ENCODE results near the gene TRAPPC11.

DNA sequence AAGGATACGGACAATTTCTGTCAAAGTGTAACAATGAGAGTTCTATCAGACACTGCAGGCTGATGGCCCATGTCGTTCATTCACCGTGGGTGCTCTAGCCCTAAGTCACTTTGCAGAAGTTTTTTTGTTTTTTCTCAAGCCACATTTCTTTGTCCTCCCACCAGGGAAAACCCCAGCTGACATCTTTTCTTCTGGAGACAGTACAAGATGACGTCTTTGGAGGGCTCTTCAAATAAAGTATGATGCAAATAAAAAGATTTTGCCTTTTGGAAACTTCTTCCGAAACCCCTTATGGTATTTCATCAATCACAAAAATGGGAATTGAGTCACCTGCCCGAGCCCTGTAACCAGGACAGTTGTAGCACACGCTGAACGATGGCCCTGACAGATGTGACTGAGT, 73.2 kb downstream of the TRAPPC11 start:
- TF ChIP-seq EP300 (IDR thresholded peaks at IDR 0.05) (no peak), POLR2AphosphoS5 (IDR thresholded peaks at IDR 0.05) (no peak), POLR2A (IDR thresholded peaks at IDR 0.05) (no peak)
- TF ChIP-seq, protein P1, sequence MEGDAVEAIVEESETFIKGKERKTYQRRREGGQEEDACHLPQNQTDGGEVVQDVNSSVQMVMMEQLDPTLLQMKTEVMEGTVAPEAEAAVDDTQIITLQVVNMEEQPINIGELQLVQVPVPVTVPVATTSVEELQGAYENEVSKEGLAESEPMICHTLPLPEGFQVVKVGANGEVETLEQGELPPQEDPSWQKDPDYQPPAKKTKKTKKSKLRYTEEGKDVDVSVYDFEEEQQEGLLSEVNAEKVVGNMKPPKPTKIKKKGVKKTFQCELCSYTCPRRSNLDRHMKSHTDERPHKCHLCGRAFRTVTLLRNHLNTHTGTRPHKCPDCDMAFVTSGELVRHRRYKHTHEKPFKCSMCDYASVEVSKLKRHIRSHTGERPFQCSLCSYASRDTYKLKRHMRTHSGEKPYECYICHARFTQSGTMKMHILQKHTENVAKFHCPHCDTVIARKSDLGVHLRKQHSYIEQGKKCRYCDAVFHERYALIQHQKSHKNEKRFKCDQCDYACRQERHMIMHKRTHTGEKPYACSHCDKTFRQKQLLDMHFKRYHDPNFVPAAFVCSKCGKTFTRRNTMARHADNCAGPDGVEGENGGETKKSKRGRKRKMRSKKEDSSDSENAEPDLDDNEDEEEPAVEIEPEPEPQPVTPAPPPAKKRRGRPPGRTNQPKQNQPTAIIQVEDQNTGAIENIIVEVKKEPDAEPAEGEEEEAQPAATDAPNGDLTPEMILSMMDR (IDR thresholded peaks at IDR 0.05), result no peak
